Keratinocyte (primary cell): Measurements from ENCODE around the gene TRPC4AP.

Experiments
- EZH2 ChIP-seq: IDR thresholded peaks from one replicate; pipeline ENCODE4 v1.6.1; 2012; ENCODE audit warnings: inconsistent platforms, mild to moderate bottlenecking, low read length, moderate library complexity
- TF ChIP-seq, protein P1 (sequence below), 3 experiments: IDR thresholded peaks in 1 of 3; conservative IDR thresholded peaks in 1 of 3; optimal IDR thresholded peaks in 1 of 3; 2 replicates in 2 of 3; 3 replicates in 1 of 3; pipeline versions ENCODE3 to v1.5.1; 2011; ENCODE audit warnings: low read length in 3 of 3, mild to moderate bottlenecking in 3 of 3, moderate library complexity in 2 of 3, control low read depth in 1 of 3, inconsistent platforms in 1 of 3; ENCODE audit not compliant: insufficient read depth in 2 of 3; ENCODE audit errors: extremely low read depth in 1 of 3

DNA sequence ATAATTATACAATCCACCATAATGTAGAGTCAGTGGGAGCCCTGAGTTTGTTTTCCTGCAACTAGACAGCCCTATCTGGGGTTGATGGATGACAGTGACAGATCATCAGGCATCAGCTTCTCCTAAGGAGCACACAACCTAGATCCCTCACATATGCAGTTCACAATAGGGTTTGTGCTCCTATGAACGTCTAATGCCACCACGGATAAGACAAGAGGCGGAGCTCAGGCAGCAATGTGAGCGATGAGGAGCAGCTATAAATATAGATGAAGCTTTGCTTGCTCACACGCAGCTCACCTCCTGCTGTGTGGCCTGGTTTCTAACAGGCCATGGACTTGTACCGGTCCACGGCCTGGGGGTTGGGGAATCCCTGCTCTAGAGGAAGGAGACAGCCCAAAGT is 28.6 kb upstream of the TRPC4AP start:
- TF ChIP-seq, protein P1, sequence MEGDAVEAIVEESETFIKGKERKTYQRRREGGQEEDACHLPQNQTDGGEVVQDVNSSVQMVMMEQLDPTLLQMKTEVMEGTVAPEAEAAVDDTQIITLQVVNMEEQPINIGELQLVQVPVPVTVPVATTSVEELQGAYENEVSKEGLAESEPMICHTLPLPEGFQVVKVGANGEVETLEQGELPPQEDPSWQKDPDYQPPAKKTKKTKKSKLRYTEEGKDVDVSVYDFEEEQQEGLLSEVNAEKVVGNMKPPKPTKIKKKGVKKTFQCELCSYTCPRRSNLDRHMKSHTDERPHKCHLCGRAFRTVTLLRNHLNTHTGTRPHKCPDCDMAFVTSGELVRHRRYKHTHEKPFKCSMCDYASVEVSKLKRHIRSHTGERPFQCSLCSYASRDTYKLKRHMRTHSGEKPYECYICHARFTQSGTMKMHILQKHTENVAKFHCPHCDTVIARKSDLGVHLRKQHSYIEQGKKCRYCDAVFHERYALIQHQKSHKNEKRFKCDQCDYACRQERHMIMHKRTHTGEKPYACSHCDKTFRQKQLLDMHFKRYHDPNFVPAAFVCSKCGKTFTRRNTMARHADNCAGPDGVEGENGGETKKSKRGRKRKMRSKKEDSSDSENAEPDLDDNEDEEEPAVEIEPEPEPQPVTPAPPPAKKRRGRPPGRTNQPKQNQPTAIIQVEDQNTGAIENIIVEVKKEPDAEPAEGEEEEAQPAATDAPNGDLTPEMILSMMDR (optimal IDR thresholded peaks at IDR 0.05 in 1 of 3, IDR thresholded peaks at IDR 0.05 in 1 of 3, conservative IDR thresholded peaks at IDR 0.05 in 1 of 3; ENCODE audit: extremely low read depth in 1 of 3, insufficient read depth in 2 of 3, low read length in 3 of 3): no peak
- TF ChIP-seq EZH2: no peak
